Keratinocyte (primary cell): ENCODE data around the gene IL15RA.

ENCODE experiments used
- EZH2 ChIP-seq: IDR thresholded peaks from one replicate; pipeline ENCODE4 v1.6.1; 2012; ENCODE audit warnings: inconsistent platforms, mild to moderate bottlenecking, low read length, moderate library complexity
- TF ChIP-seq, protein P1 (sequence below), 3 experiments: IDR thresholded peaks in 1 of 3; conservative IDR thresholded peaks in 1 of 3; optimal IDR thresholded peaks in 1 of 3; 2 replicates in 2 of 3; 3 replicates in 1 of 3; pipeline versions ENCODE3 to v1.5.1; 2011; ENCODE audit warnings: low read length in 3 of 3, mild to moderate bottlenecking in 3 of 3, moderate library complexity in 2 of 3, control low read depth in 1 of 3, inconsistent platforms in 1 of 3; ENCODE audit not compliant: insufficient read depth in 2 of 3; ENCODE audit errors: extremely low read depth in 1 of 3

- TF ChIP-seq, protein P1, sequence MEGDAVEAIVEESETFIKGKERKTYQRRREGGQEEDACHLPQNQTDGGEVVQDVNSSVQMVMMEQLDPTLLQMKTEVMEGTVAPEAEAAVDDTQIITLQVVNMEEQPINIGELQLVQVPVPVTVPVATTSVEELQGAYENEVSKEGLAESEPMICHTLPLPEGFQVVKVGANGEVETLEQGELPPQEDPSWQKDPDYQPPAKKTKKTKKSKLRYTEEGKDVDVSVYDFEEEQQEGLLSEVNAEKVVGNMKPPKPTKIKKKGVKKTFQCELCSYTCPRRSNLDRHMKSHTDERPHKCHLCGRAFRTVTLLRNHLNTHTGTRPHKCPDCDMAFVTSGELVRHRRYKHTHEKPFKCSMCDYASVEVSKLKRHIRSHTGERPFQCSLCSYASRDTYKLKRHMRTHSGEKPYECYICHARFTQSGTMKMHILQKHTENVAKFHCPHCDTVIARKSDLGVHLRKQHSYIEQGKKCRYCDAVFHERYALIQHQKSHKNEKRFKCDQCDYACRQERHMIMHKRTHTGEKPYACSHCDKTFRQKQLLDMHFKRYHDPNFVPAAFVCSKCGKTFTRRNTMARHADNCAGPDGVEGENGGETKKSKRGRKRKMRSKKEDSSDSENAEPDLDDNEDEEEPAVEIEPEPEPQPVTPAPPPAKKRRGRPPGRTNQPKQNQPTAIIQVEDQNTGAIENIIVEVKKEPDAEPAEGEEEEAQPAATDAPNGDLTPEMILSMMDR (optimal IDR thresholded peaks at IDR 0.05 in 1 of 3, IDR thresholded peaks at IDR 0.05 in 1 of 3, conservative IDR thresholded peaks at IDR 0.05 in 1 of 3; ENCODE audit: extremely low read depth in 1 of 3, insufficient read depth in 2 of 3, low read length in 3 of 3), result no peak
- TF ChIP-seq EZH2, result no peak
Observed at GRCh38 chr10:5983774-5984173, 6.4 kb upstream of the IL15RA start.
